HG03045 (cell line): ENCODE data around the gene ACACB.

Experiments used
- ATAC-seq: cut with Tn5 transposase; IDR thresholded peaks from one replicate; pipeline ENCODE4 v1.9.1; 2021; ENCODE audit warnings: mild to moderate bottlenecking, moderate library complexity; ENCODE audit not compliant: unreplicated experiment

The ACACB gene

GRCh38 chr12:109203480-109203879, 87.1 kb downstream of the ACACB start:
- ATAC-seq: no peak

GRCh38 chr12:109209082-109209481, 92.7 kb downstream of the ACACB start:
- ATAC-seq: no peak

GRCh38 chr12:109212460-109213115, 96.2 kb downstream of the ACACB start:
- no peak for ATAC-seq

- no peak for ATAC-seq
These were observed 97.7 kb downstream of the ACACB start for GRCh38 chr12:109214131-109214530.

- no peak for ATAC-seq
These were observed 102.6 kb downstream of the ACACB start for GRCh38 chr12:109218996-109219395.

GRCh38 chr12:109219938-109220337, 103.6 kb downstream of the ACACB start:
- no peak for ATAC-seq

DNA sequence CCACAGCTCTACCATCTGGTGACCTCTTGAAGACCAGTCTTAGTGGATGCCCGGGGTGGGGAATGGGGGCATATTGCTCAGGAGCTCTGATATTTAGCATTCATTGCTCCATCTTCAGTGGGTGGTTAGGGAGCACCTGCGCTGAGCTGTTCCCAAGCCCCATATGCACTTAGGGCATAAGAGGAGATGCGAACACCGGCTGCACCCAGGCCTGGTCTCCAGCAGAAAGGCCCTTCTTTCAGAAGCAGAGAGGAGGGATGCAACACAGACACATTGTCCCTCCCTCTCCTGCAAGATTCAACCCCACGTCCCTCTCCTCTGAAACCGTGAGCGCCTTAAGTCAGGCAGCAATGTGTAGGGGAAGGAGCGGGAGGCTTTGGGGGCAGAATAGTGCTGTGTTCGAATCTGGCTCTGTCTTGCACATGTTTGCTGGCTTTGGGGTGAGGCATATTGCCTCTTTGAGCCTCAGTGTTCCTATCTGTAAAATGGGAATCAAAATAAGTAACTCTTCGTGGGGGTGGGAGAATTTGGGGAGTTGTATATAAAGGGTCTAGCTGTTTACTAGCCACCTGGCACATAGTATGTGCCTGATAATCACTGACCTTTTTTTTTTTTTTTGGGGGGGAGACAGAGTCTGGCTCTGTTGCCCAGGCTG, 105.0 kb downstream of the ACACB start:
- ATAC-seq: no peak

DNA sequence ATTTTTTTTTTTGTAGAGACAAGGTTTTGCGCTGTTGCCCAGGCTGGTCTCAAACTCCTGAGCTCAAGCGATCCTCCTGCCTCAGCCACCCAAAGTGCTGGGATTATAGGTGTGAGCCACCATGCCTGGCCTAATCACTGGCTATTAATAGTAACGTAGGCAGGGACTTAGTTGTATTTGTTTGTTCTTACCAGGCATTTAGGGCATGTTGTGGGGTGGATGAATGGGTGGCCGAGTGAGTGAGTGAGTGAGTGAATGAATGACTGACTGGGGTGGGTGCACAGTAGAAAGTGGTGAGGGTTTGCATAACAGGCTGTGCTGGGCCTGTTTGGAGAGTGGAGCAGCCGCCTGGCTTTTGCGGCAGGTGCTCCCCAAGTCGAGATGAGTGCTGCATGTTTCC, 105.7 kb downstream of the ACACB start:
- no peak for ATAC-seq

DNA sequence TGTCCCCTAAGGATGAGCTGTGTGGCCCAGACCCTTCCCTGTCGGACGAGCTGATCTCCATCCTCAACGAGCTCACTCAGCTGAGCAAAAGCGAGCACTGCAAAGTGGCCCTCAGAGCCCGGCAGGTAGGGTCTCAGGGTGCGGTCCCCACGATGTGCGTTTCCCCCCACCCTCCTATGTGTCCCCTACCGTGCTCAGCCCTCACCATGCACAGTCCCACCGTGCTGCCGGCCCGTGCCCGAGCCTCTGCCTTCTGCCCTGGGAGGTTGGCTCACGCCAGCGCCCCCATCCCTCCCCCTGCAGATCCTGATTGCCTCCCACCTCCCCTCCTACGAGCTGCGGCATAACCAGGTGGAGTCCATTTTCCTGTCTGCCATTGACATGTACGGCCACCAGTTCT, 106.1 kb downstream of the ACACB start:
- no peak for ATAC-seq

DNA sequence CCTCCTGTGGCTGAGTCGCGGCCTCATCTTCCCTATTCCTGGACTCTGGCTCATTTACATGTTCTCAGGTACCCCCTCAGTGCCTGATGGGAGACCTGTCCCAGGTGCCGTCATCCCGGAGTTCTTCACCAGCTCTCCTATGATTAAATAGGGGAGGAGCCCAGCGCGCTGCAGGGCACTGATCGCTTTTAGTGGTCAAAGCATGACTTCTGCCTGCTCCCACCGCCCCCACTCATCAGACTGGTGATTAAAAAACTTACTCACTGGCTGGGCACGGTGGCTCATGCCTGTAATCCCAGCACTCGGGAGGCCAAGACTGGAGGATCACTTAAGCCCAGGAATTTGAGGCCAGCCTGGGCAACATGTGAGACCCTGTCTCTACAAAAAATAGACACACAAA, 106.8 kb downstream of the ACACB start:
- no peak for ATAC-seq

DNA sequence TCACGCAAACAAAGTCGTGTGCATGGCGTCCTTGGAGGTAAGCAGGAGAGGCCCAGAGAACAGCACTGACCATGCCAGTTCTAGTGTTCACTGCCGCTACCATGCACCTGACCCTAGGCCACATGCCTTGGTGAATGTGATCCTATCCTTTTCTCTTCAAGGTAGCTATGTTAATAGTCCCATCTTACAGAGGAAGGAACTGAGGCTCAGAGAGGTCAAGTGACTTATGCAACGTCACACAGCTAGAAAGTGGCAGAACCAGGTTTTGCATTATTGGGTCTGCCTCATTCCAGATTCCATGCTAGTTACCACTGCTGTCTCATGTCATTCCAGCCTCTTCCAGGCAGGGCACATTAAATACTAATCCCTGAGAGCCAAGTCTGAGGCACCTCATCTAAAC, 107.5 kb downstream of the ACACB start:
- ATAC-seq: no peak

DNA sequence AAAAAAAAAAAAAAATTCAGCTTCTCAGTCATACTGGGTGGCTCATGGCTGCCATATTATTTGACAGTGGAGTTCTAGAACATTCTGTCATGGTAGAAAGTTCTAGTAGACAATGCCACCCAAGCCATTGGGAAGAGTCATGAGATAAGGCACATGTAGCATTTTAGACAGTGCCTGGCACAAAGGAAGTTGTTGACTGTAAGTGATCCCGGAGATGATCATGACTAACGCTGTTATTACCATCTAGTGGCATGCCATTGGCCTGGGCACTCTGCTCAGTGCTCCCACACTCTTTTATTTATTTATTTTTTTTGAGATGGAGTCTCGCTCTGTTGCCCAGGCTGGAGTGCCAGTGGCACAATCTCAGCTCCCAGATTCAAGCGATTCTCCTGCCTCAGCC, 112.3 kb downstream of the ACACB start:
- ATAC-seq: no peak

DNA sequence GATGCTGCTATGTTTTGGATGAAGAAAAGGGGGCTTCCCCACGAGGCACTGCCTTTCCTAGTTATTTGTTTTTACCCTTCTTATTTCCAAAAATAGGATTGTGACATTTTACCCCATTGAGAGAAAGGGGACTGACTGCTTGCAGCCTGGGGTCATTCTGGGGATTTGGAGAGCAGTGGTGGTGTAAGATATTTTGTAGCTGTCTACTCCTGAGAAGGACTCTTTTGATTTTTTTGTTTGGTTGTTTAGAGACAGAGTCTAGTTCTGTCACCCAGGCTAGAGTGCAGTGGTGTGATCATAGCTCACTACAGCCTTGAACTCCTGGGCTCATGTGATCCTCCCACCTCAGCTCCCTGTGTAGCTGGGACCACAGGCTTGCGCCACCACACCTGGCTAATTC, 113.8 kb downstream of the ACACB start:
- ATAC-seq: no peak

GRCh38 chr12:109232731-109233130, 116.3 kb downstream of the ACACB start:
- ATAC-seq: no peak

DNA sequence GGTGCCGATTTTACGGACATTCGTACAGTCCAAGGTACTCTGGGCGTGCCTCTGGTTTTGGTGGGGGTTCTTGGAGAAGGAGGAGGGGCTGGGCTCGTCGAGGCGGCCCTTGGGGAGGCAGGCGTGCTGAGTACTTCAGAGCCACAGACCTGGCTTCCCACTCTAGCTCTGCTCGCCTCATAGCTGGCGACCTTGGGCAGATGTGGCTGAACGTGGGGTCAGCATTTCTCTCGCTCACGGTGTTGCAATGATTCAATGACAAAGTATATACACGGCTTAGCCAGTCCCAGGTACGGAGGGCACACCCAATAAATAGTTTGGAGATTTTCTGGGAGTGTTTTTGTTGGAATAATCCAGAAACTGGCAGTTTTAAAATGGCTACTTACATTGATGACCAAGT, 117.6 kb downstream of the ACACB start:
- no peak for ATAC-seq

DNA sequence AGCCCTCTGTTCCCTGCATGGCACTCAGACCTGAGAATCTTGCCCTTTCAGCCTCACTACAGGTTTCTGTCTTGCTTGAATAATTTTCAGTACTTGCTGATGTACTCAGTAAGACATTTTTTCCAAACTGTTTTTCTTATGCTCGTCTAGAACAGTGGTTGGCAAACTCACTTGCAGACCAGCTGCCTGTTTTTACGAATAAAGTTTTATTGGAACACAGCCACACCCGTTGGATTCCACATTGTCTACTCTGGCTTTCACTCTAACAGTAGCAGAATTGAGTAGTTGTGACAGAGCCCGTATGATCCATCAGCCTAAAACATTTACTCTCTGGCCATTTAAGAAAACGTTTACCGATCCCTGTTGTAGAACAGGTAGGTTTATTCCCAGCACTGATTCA, 119.9 kb downstream of the ACACB start:
- no peak for ATAC-seq

GRCh38 chr12:109239179-109239578, 122.8 kb downstream of the ACACB start:
- no peak for ATAC-seq

- no peak for ATAC-seq
These were observed 123.3 kb downstream of the ACACB start for GRCh38 chr12:109239691-109240090.

DNA sequence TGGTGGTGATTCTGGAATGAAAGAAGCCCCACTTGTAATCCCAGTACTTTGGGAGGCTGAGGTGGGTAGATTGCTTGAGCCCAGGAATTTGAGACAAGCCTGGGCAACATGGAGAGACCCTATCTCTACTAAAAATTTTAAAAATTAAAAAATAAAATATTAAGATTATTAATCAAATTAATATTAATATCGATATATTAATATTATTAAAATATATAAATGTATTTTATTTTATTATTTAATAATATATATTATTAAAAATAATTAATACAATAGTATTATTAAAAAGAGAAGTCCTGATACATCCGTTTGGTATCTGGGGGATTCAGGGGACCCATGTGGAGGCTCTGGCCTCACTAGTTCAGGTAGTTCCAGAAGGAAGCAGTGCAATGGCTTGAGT, 124.0 kb downstream of the ACACB start:
- no peak for ATAC-seq

- ATAC-seq: no peak
These were observed 125.5 kb downstream of the ACACB start for GRCh38 chr12:109241936-109242335.

- ATAC-seq: no peak
These were observed 127.7 kb downstream of the ACACB start for GRCh38 chr12:109244073-109244472.

GRCh38 chr12:109246221-109246620, 129.8 kb downstream of the ACACB start:
- no peak for ATAC-seq
